Parathyroid adenoma (tissue), 2 donors: ENCODE results near the gene MEI4.
A peak's percentile ranks its signal among the peaks of the same experiment; 100 is the strongest.
"Not testable (repeated sequence)": the region's sequence is repeated elsewhere in the genome, so short reads cannot be mapped to it uniquely, and the experiment has no call there.

Source experiments
- H2AFZ ChIP-seq: fragments of 300-600 bp; sonication (generic); one replicate; pipeline ENCODE4 v1.7.0; 2017; ENCODE audit warnings: antibody characterized with exemption, mild to moderate bottlenecking
- H3K27ac ChIP-seq: fragments of 300-600 bp; sonication (generic); one replicate; pipeline ENCODE4 v1.7.0; 2017
- H3K27me3 ChIP-seq: fragments of 300-600 bp; sonication (generic); one replicate; pipeline ENCODE4 v1.7.0; 2017; ENCODE audit warnings: low read length; ENCODE audit not compliant: control insufficient read depth, insufficient read depth
- H3K36me3 ChIP-seq: fragments of 300-600 bp; sonication (generic); one replicate; pipeline ENCODE4 v1.7.0; 2017; ENCODE audit warnings: low read length; ENCODE audit not compliant: control insufficient read depth, insufficient read depth
- H3K4me1 ChIP-seq: fragments of 300-600 bp; sonication (generic); one replicate; pipeline ENCODE4 v1.7.0; 2017; ENCODE audit warnings: control low read depth
- H3K4me2 ChIP-seq: fragments of 300-600 bp; sonication (generic); one replicate; pipeline ENCODE4 v1.7.0; 2017; ENCODE audit warnings: low read length
- H3K4me3 ChIP-seq: fragments of 300-600 bp; sonication (generic); one replicate; pipeline ENCODE4 v1.7.0; 2017; ENCODE audit warnings: low read depth, low read length
- H3K79me2 ChIP-seq: fragments of 300-600 bp; sonication (generic); one replicate; pipeline ENCODE4 v1.7.0; 2017; ENCODE audit warnings: control low read depth
- H3K9ac ChIP-seq: fragments of 300-600 bp; sonication (generic); one replicate; pipeline ENCODE4 v1.7.0; 2017; ENCODE audit warnings: mild to moderate bottlenecking
- H3K9me3 ChIP-seq: fragments of 300-600 bp; sonication (generic); one replicate; pipeline ENCODE4 v1.7.0; 2017; ENCODE audit warnings: low read length; ENCODE audit not compliant: control insufficient read depth
- TF ChIP-seq, protein P1 (sequence below): fragments of 300-600 bp; sonication (generic); IDR thresholded peaks from one replicate; pipeline ENCODE4 v1.7.0; 2017; ENCODE audit warnings: antibody characterized with exemption, mild to moderate bottlenecking
- donor health status: primary hyperparathyroidism.

The MEI4 gene

DNA sequence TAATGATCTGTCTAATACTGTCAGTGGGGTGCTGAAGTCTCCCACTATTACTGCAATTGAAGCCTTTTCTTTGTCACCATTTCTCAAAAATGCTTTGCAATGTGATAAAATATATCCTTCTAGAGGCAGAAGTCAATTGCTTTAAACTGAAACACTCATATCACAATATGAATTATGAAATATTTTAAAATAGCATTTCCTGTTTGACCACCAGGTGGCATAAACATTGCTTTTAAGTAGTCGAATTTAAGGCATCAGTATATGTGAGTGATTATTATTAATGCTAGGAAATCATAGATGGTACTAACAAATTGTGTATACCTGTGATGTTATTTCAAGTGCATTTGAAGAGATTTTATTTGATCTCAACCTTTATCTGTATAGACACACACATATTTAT lies 87.5 kb downstream of the MEI4 start:
- Histone ChIP-seq H3K27ac (no peak overlapping the region), H3K27me3 (no peaks in the 10 kb centered on the region), H3K79me2 (no peaks in the 10 kb centered on the region), H3K4me2 (no peak overlapping the region), H3K9me3 (no peaks in the 10 kb centered on the region), H3K36me3 (no peaks in the 10 kb centered on the region), H2AFZ (no peak overlapping the region), H3K9ac (no peak overlapping the region), H3K4me3 (no peak overlapping the region), H3K4me1 (no peaks in the 10 kb centered on the region)
- TF ChIP-seq, protein P1, sequence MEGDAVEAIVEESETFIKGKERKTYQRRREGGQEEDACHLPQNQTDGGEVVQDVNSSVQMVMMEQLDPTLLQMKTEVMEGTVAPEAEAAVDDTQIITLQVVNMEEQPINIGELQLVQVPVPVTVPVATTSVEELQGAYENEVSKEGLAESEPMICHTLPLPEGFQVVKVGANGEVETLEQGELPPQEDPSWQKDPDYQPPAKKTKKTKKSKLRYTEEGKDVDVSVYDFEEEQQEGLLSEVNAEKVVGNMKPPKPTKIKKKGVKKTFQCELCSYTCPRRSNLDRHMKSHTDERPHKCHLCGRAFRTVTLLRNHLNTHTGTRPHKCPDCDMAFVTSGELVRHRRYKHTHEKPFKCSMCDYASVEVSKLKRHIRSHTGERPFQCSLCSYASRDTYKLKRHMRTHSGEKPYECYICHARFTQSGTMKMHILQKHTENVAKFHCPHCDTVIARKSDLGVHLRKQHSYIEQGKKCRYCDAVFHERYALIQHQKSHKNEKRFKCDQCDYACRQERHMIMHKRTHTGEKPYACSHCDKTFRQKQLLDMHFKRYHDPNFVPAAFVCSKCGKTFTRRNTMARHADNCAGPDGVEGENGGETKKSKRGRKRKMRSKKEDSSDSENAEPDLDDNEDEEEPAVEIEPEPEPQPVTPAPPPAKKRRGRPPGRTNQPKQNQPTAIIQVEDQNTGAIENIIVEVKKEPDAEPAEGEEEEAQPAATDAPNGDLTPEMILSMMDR = peak; percentile 22

GRCh38 chr6:77752156-77752555 lies 99.3 kb downstream of the MEI4 start:
- not testable (repeated sequence) for H3K9ac ChIP-seq, H3K4me3 ChIP-seq, H3K4me1 ChIP-seq, H3K9me3 ChIP-seq, H3K27ac ChIP-seq, H3K27me3 ChIP-seq, H3K79me2 ChIP-seq, H3K4me2 ChIP-seq, H2AFZ ChIP-seq, H3K36me3 ChIP-seq

DNA sequence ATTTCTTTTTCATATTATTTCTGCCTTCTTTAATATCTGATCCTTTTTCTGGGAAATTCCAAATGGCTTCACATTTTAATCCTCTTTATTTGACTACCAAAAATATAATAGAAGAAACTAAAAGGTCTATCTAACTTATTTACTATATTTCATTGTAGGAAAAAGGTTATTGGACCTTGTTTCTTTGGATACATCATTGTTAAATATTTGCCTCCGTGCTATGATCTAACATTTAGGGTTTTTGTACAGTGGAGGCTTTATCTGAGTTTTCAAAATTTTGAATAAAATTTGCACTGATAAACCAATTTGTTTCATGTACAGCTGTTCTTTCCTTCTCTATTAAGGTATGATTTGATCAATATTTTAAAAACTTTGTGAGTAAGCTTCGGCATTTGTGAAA lies 109.5 kb downstream of the MEI4 start:
- Histone ChIP-seq H3K4me3 (no peak overlapping the region), H3K9me3 (no peaks in the 10 kb centered on the region), H3K36me3 (no peaks in the 10 kb centered on the region), H3K79me2 (no peaks in the 10 kb centered on the region), H2AFZ (no peak overlapping the region), H3K27me3 (no peaks in the 10 kb centered on the region), H3K9ac (no peak overlapping the region), H3K27ac (no peak overlapping the region), H3K4me2 (no peak overlapping the region), H3K4me1 (no peaks in the 10 kb centered on the region)
- TF ChIP-seq, protein P1 = no peak

DNA sequence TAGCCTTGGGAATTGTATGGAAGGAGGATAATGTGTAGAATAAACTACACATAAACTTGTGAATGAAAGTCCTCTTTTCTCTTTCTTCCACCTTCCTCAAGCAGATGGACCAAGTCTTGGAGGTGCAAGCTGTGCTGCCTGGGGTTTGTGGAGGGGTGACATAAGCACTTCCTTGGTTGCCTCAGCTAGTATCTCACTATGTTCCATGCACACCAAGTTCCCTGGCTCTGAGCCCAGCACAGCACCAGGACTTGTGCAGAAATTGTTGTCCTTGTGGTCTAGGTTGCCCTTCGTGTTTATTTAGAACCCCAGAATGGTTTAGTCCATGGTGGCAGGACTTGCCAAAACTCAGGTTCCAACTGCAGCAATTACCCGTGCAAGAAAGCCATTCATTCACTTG lies 110.3 kb downstream of the MEI4 start:
- TF ChIP-seq, protein P1 = no peak
- Histone ChIP-seq H3K4me3 (no peak overlapping the region), H3K36me3 (no peaks in the 10 kb centered on the region), H3K9ac (no peak overlapping the region), H3K4me1 (no peaks in the 10 kb centered on the region), H3K27me3 (no peaks in the 10 kb centered on the region), H3K27ac (no peak overlapping the region), H3K9me3 (no peaks in the 10 kb centered on the region), H3K4me2 (no peak overlapping the region), H3K79me2 (no peaks in the 10 kb centered on the region), H2AFZ (no peak overlapping the region)

- H3K4me1 ChIP-seq = no peaks in the 10 kb centered on the region
- no peak overlapping the region for H2AFZ ChIP-seq
- H3K9ac ChIP-seq = no peak overlapping the region
- H3K27ac ChIP-seq = no peak overlapping the region
- H3K9me3 ChIP-seq = no peaks in the 10 kb centered on the region
- H3K4me2 ChIP-seq = no peak overlapping the region
- no peaks in the 10 kb centered on the region for H3K79me2 ChIP-seq
- H3K27me3 ChIP-seq = no peaks in the 10 kb centered on the region
- TF ChIP-seq, protein P1 = no peak
- no peaks in the 10 kb centered on the region for H3K36me3 ChIP-seq
- H3K4me3 ChIP-seq = no peak overlapping the region
Observed at GRCh38 chr6:77764364-77764763, 111.5 kb downstream of the MEI4 start.
